ENCODE data around the gene KBTBD2.
A peak's percentile ranks its signal among the peaks of the same experiment; 100 is the strongest.
"Not testable (repeated sequence)": the region's sequence is repeated elsewhere in the genome, so short reads cannot be mapped to it uniquely, and the experiment has no call there.

The KBTBD2 gene

GRCh38 chr7:32855837-32856775, 35.5 kb downstream of the KBTBD2 start:
- not testable (repeated sequence) for DNase-seq (ENCODE audit: low read depth)

GRCh38 chr7:32850654-32851053, 40.9 kb downstream of the KBTBD2 start:
- DNase-seq (ENCODE audit: low read depth), result not testable (repeated sequence)

GRCh38 chr7:32848655-32849054, 42.9 kb downstream of the KBTBD2 start:
- DNase-seq (ENCODE audit: low read depth), result not testable (repeated sequence)

GRCh38 chr7:32846630-32847225, 44.8 kb downstream of the KBTBD2 start:
- peak; percentile 82 for DNase-seq (ENCODE audit: low read depth)

GRCh38 chr7:32844748-32845147, 46.8 kb downstream of the KBTBD2 start:
- not testable (repeated sequence) for DNase-seq (ENCODE audit: low read depth)

GRCh38 chr7:32843763-32844162, 47.8 kb downstream of the KBTBD2 start:
- DNase-seq (ENCODE audit: low read depth), result not testable (repeated sequence)

GRCh38 chr7:32839846-32840245, 51.7 kb downstream of the KBTBD2 start:
- DNase-seq (ENCODE audit: low read depth), result not testable (repeated sequence)

GRCh38 chr7:32828996-32829752, 62.4 kb downstream of the KBTBD2 start:
- DNase-seq (ENCODE audit: low read depth), result not testable (repeated sequence)
